Stimulated activated CD8-positive, alpha-beta memory T cell treated with anti-CD3 and anti-CD28 coated beads, Interleukin-12 subunit alpha, Interleukin-12 subunit beta, amount 100 ng/mL, for 24 hours (primary cell): ENCODE results near the gene ZNF175.
A peak's percentile ranks its signal among the peaks of the same experiment; 100 is the strongest.

Experiments used
- DNase-seq: peaks from one replicate; pipeline ENCODE4 v3.0.0-alpha.2; 2020; ENCODE audit errors: extremely low read depth

ZNF175 gene

DNA sequence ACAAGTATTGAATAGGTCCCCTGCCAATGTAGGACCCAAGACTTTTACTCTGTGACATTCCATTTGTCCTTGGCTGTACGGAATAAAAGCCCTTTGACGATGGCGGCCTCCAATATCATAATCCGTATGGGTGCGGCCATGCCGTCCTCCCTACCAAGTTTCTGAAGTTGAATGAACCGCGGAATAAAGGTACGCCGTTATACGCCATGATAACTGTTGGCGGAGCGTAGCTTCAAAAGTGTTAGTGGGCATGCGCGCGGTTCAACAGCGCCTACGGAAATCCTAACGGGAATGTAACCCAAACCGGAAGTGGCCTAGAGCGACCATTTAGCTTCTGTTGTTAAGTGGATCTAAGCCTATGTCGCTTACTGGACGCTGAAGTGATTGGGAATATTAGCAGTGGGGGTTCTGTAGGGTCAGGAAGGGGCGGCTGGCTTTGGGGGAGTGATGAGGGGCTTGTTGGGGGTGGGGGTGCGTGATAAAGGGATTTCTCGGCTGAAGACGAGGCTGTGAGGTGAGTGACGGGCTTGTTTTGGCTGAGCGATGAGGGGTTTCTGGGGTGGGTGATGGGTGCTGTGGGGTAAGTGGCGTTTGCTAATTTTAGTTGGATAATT is at the start of gene ZNF175:
TSS of gene ZNF175 (plus strand) at position 322 of the 614 bp plus-strand sequence. CDS start 2,047 bp downstream, outside the sequence.
- DNase-seq: peak; percentile 50

GRCh38 chr19:51521357-51521756 is 49.7 kb upstream of the ZNF175 start:
- DNase-seq: no peak

- no peak for DNase-seq
These were observed 49.3 kb upstream of the ZNF175 start for GRCh38 chr19:51521781-51522180.

GRCh38 chr19:51524666-51525264 is 46.3 kb upstream of the ZNF175 start:
- DNase-seq: no peak

DNA sequence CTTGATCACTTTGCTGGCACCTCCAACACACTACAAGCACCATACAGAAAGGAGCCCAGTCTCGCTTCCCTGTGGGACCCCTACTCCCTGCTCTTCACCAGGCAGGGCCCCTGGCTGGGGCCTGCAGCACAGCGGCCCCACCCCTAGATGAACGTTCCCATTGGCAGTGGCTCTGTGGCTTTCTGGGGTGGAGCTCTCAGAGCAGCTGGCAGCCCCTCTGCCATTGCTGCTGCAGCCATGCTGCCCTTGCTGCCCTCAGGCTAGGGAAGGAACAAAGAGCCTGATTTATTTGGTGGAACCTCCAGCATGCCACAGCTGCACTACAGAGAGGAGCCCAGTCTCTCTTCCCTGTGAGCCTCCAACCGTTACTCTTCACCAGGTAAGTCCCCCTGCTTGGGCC is 45.4 kb upstream of the ZNF175 start:
- DNase-seq: no peak

DNA sequence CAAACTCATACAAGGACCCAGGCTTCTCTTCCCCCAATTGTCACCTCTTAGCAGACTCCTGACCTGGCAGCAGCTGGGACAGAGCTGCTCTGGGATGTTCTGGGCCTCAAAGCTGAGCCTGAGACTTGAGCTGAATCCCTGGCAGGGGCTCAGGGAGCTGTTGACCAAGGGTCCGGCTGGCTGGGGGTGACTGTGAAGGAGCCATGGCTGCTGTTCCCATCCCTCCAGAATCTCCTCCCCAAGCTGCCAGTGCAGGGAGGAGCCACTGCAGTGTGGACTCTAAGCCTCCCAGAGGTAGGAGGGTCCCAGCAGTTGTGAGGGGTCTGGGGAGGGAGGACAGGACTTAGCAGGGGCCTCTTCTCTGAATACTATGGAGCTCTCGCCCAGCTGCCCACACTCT is 41.8 kb upstream of the ZNF175 start:
- no peak for DNase-seq

- no peak for DNase-seq
These were observed 40.5 kb upstream of the ZNF175 start for GRCh38 chr19:51530616-51531015.

GRCh38 chr19:51531349-51532315 is 39.5 kb upstream of the ZNF175 start, which contains the start of gene SIGLEC6:
TSS of gene SIGLEC6 (minus strand) at chr19:51531670. CDS start at chr19:51531648, 22 bp downstream.
- DNase-seq: no peak

- no peak for DNase-seq
These were observed 35.5 kb upstream of the ZNF175 start for GRCh38 chr19:51535535-51535934.

- no peak for DNase-seq
These were observed 31.2 kb upstream of the ZNF175 start for GRCh38 chr19:51539821-51540366.

- no peak for DNase-seq
These were observed 29.4 kb upstream of the ZNF175 start for GRCh38 chr19:51541458-51542357.

DNA sequence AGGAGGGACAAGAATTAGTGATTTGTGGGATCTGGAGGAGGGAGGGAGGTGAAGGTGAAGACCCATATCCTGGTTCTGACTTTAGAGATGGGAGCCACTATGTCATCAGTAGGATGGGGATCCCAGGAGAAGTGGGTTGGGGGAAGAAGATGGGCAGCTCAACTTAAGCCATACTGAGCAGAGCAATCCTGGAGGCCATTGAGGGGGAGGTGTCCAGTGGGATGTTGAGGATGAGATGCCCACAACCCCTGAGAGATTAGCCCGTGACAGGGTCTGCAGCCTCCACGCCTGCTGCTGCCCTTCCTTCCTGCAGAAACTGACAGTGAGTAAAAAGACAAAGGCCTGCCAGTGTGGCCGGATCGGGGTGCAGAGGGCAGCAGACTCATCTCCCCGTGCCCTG is 28.4 kb upstream of the ZNF175 start:
- no peak for DNase-seq

GRCh38 chr19:51544038-51544437 is 27.0 kb upstream of the ZNF175 start:
- no peak for DNase-seq

DNA sequence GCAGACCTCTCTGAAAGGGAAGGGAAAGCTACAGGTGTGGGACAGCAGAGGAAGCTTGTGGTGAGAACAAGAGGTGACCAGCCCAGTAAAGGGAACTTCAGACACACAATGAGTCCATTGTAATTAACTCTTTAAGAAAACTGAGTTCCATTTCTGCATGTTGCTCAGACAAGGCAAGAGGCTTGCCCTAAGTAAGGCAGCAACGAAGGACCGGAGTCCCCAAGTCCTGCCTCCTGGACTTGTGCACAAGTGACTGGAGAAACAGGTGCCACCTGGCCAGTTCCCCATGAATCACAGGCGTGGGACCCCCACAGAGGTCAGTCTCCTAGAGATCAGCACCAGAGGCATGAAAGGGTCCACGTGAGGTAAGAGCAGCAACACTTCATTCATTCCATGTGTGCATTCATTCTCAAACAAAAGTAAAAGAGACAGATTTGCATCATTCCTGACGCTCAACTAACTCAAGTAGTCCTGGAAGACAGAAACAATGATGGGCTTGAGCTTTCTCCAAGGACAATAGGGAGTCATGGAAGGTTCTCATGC is 24.9 kb upstream of the ZNF175 start:
- DNase-seq: no peak

DNA sequence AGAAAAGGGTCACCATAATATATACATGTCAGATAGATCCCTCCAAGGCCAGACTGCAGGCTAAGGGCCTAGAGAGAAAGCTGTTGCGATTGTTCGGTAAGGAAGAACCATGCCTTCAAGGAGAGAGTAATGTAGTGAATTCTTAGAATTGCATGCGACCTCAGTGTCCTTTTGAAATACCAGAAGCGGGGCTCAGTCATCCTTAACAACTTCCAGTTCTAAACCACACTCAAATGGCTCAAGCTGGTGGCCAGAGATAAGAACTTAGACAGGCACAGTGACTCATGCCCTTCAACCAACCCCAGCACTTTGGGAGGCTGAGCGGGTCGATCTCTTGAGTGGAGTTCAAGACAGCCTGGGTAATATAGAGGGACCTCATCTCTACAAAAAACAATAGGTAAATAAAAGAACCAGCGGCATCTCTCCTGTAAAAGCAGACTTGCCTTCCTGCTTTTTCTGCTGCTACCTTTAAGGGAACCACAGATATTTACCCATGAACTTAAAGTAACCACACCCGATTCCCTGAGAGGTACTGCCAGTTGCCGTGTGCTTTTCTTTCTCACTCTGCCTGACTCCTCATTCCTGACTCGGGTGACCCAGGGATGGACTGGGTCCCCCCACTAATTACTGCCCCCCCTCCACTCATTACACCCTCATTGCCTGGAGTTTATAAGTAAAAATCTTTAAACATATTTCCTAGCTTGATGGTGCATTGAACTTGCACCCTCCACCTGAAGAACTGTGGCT is 24.3 kb upstream of the ZNF175 start:
- no peak for DNase-seq

DNA sequence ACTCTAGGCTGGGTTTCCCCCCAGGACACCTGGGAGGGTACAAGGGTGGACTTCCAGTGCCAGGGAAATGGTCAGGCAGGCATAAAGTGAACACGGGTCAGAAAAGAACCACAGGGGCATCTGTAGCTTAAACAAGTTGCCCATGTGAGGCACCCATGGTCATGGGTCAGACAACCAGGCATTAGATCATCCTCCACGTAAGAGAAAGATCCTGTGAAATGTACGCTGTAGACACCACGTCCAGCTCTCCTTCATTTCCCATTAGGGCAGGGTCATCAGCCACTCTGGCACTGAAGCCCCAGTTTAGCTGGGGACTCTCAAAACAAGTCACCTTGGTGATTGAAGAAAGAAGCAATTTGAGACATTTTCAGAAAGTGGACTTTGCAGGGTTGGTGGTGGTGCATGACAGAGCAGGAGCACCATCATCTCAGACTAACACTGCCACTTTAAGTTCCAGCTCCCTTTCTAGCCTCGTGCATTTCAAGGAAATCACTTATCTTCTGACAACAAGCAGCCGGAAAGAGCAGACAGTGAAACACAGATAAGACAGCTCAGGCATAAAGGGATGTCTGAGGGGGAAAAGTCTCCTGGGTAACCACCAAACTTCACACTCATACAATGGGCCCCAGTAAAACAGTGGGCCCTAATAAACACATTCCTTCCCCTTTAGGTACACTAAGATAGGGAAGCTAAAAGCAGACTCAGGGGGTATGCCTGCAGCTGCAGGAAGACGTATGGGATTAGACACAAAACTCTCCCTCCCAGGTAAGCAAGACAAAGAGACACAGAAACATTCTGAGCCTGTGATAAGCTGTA is 23.5 kb upstream of the ZNF175 start:
- DNase-seq: no peak

GRCh38 chr19:51548213-51548651 is 22.9 kb upstream of the ZNF175 start:
- DNase-seq: no peak

DNA sequence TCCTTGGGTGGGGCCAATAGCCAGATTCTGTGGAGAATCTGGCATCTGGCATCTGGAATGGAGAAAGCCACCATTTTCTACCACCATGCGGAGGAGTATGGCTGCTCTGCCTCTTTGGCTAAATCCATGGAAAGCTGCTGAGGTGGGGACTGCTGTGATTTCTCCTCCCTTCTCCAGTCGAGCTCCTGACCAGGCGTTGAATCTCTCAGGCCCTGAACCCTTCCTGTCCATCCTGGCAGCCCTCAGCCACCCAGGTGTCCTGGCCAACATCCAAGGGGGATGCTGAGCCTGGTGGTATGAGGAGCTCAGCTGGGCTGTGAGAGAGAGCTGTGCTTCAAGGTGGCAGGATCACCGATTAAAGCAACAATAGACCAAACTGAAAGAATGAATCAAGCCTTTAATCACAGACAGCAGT is 22.2 kb upstream of the ZNF175 start:
- DNase-seq: no peak
